Upper lobe of right lung (tissue), 1 donor: ENCODE data around the gene GMDS. TPM values are rescaled to one million over a fixed set of nuclear protein-coding genes. Genes with fewer than 3 reads are reported as not detected.

ENCODE experiments used
- ATAC-seq: fragments of 200-7000 bp; cut with Tn5 transposase; one replicate; pipeline ENCODE4 v1.9.1; 2020; ENCODE audit warnings: mild to moderate bottlenecking, moderate library complexity
- DNase-seq: peaks from one replicate; pipeline ENCODE4 v3.0.0-alpha.2; 2020
- H3K27ac ChIP-seq: fragments of 200-600 bp; one replicate; pipeline ENCODE4 v1.8.0; 2022
- H3K27me3 ChIP-seq: fragments of 200-600 bp; one replicate; pipeline ENCODE4 v1.8.0; 2022; ENCODE audit warnings: mild to moderate bottlenecking
- H3K36me3 ChIP-seq: fragments of 200-600 bp; one replicate; pipeline ENCODE4 v1.8.0; 2022
- H3K4me1 ChIP-seq: fragments of 200-600 bp; one replicate; pipeline ENCODE4 v1.8.0; 2022
- H3K4me3 ChIP-seq: fragments of 200-600 bp; one replicate; pipeline ENCODE4 v1.8.0; 2022; ENCODE audit warnings: mild to moderate bottlenecking
- H3K9me3 ChIP-seq: fragments of 200-600 bp; one replicate; pipeline ENCODE4 v1.8.0; 2022
- intact Hi-C: fragments of 100-400 bp; cut with DNase I; formaldehyde crosslinking; loops from one replicate; pipeline ENCODE4 v1.11.0; 2022
- total RNA-seq: library from RNA; stranded (reverse); fragmentation: NEBNext Ultra II Directional; extraction: Animal tissue kit (Norgen Biotek cat#: 25700); gene quantifications from one replicate; pipeline ENCODE4 v1.2.1, GENCODE V29; 2021
- TF ChIP-seq, protein P1 (sequence below): fragments of 200-600 bp; IDR thresholded peaks from one replicate; pipeline ENCODE4 v1.8.0; 2022; ENCODE audit warnings: antibody characterized with exemption
- donor health status: DM: no; HTN: yes; CAD: no; lungs with severe emphysema.

Gene GMDS
- total RNA-seq, 1 donor from 2014 or later, result 12.2 TPM

GRCh38 chr6:2030682-2031244 lies 214.6 kb downstream of the GMDS start:
- intact Hi-C loops, result no loop called here
- H3K27me3 ChIP-seq, result no peaks in the 10 kb centered on the region
- TF ChIP-seq, protein P1, sequence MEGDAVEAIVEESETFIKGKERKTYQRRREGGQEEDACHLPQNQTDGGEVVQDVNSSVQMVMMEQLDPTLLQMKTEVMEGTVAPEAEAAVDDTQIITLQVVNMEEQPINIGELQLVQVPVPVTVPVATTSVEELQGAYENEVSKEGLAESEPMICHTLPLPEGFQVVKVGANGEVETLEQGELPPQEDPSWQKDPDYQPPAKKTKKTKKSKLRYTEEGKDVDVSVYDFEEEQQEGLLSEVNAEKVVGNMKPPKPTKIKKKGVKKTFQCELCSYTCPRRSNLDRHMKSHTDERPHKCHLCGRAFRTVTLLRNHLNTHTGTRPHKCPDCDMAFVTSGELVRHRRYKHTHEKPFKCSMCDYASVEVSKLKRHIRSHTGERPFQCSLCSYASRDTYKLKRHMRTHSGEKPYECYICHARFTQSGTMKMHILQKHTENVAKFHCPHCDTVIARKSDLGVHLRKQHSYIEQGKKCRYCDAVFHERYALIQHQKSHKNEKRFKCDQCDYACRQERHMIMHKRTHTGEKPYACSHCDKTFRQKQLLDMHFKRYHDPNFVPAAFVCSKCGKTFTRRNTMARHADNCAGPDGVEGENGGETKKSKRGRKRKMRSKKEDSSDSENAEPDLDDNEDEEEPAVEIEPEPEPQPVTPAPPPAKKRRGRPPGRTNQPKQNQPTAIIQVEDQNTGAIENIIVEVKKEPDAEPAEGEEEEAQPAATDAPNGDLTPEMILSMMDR, result no peak
- DNase-seq (no peak), ATAC-seq (no peak)
- no peaks in the 10 kb centered on the region for H3K36me3 ChIP-seq
- no peaks in the 10 kb centered on the region for H3K9me3 ChIP-seq
- H3K4me3 ChIP-seq, result no peak overlapping the region
- H3K4me1 ChIP-seq, result no peaks in the 10 kb centered on the region
- no peak overlapping the region for H3K27ac ChIP-seq

GRCh38 chr6:2029952-2030351 lies 215.5 kb downstream of the GMDS start:
- ATAC-seq (no peak), DNase-seq (no peak)
- H3K9me3 ChIP-seq, result no peaks in the 10 kb centered on the region
- H3K27ac ChIP-seq, result no peak overlapping the region
- H3K4me1 ChIP-seq, result no peaks in the 10 kb centered on the region
- intact Hi-C loops, result no loop called here
- TF ChIP-seq, protein P1, result no peak
- no peak overlapping the region for H3K4me3 ChIP-seq
- H3K27me3 ChIP-seq, result no peaks in the 10 kb centered on the region
- H3K36me3 ChIP-seq, result no peaks in the 10 kb centered on the region

GRCh38 chr6:2029130-2029794 lies 216.1 kb downstream of the GMDS start:
- DNase-seq (no peak), ATAC-seq (no peak)
- Histone ChIP-seq H3K27ac (no peak overlapping the region), H3K4me1 (no peaks in the 10 kb centered on the region), H3K4me3 (no peak overlapping the region), H3K9me3 (no peaks in the 10 kb centered on the region), H3K27me3 (no peaks in the 10 kb centered on the region), H3K36me3 (no peaks in the 10 kb centered on the region)
- intact Hi-C loops, result no loop called here
- TF ChIP-seq, protein P1, result no peak

DNA sequence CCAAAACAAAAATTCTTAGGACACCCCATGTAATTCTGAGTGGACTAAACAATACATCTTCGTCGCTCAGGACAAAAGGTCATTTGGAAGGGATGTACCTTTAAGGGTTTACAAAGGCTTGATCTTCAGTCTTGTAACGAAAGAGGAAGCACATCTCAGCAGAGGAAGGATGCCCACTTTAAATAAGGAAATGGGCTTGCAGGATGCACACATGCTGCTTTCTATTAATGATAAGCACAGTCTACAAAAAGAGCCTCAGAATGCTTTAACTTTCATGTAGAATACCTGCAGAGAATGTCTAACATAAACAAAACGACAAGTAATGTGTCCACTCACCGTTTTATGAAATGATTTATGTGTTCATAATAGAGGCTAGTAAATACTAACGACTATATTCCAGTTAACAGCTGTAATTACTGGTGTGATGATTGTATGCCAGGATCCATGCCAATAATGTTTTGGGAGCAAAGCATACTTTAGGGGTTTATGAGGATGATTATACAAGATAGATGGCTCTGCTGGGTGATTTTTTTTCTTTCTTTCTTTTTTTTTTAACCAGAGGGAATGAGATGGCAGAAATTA lies 216.9 kb downstream of the GMDS start:
- H3K27ac ChIP-seq, result no peak overlapping the region
- no peaks in the 10 kb centered on the region for H3K27me3 ChIP-seq
- no peak overlapping the region for H3K4me3 ChIP-seq
- no peaks in the 10 kb centered on the region for H3K36me3 ChIP-seq
- TF ChIP-seq, protein P1, result no peak
- DNase-seq, result no peak
- intact Hi-C loops, result no loop called here
- ATAC-seq, result peak; percentile 43
- H3K9me3 ChIP-seq, result no peaks in the 10 kb centered on the region
- H3K4me1 ChIP-seq, result no peaks in the 10 kb centered on the region

DNA sequence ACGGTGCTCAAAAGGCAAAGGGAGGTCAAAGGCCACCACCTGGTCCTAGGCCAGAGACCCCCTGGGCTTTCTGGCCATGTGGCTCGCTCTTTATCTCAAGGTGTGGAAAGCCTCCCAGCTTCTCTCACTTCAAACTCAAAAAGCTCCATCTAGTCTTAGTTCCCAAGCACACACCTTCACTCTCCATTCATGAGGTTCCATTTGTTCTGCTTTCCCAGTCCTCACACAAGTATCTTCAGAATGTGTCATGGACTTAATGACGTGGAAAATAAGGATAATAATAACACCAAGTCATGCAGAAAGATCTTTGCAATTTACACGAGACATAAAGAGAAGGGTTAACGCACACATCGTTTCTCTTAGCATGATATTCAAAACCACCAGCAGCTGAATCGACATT lies 219.3 kb downstream of the GMDS start:
- no peaks in the 10 kb centered on the region for H3K36me3 ChIP-seq
- intact Hi-C loops, result no loop called here
- peaks cover 4% of the 10 kb centered on the region for H3K4me1 ChIP-seq
- no peaks in the 10 kb centered on the region for H3K27me3 ChIP-seq
- ATAC-seq, result no peak
- no peaks in the 10 kb centered on the region for H3K9me3 ChIP-seq
- no peak for DNase-seq
- no peak overlapping the region for H3K4me3 ChIP-seq
- TF ChIP-seq, protein P1, result no peak
- H3K27ac ChIP-seq, result no peak overlapping the region
